SU-DHL-6 (cell line): Measurements from ENCODE around the gene IL17B.

ENCODE experiments used
- H2AFZ ChIP-seq: fragments of 200-600 bp; sonication (generic); 2 replicates; pipeline ENCODE4 v1.6.1; 2014; ENCODE audit warnings: low read depth, mild to moderate bottlenecking, moderate library complexity, mixed read lengths, antibody characterized with exemption, low read length; ENCODE audit not compliant: severe bottlenecking
- H3F3A ChIP-seq: fragments of 200-600 bp; shearing (Covaris generic); 2 replicates; pipeline ENCODE4 v1.6.0; 2016; ENCODE audit warnings: antibody characterized with exemption, mild to moderate bottlenecking; ENCODE audit not compliant: insufficient read depth
- H3K27ac ChIP-seq: fragments of 200-600 bp; sonication (generic); 2 replicates; pipeline ENCODE4 v1.5.1; 2016; ENCODE audit warnings: low read depth, mild to moderate bottlenecking, low read length, moderate library complexity, mixed read lengths
- H3K27me3 ChIP-seq: fragments of 200-600 bp; sonication (generic), shearing (Covaris generic); 2 replicates; pipeline ENCODE4 v1.6.0; 2014; ENCODE audit warnings: mild to moderate bottlenecking, low read length
- H3K36me3 ChIP-seq: fragments of 200-600 bp; sonication (generic); 2 replicates; pipeline ENCODE4 v1.6.1; 2014; ENCODE audit warnings: mild to moderate bottlenecking, low read length, mixed read lengths
- H3K4me2 ChIP-seq: fragments of 300-600, 200-600 bp; shearing (Covaris generic), sonication (generic); 2 replicates; pipeline ENCODE4 v1.6.0; 2014; ENCODE audit warnings: low read length, low read depth, mild to moderate bottlenecking; ENCODE audit not compliant: poor library complexity, severe bottlenecking
- H3K4me3 ChIP-seq: fragments of 200-600 bp; sonication (generic); 2 replicates; pipeline ENCODE4 v1.5.1; 2014; ENCODE audit warnings: antibody characterized with exemption, low read length, mild to moderate bottlenecking, mixed read lengths; ENCODE audit not compliant: insufficient read depth, poor library complexity, severe bottlenecking
- H3K79me2 ChIP-seq: fragments of 200-600 bp; sonication (generic); 2 replicates; pipeline ENCODE4 v1.6.1; 2014; ENCODE audit warnings: mild to moderate bottlenecking, low read length, moderate library complexity; ENCODE audit not compliant: insufficient read depth
- H3K9ac ChIP-seq: fragments of 200-600 bp; sonication (generic); 2 replicates; pipeline ENCODE4 v1.7.0; 2014; ENCODE audit warnings: mild to moderate bottlenecking, low read length
- H3K9me2 ChIP-seq: fragments of 200-600 bp; sonication (generic); replicated peaks from 2 replicates; pipeline ENCODE4 v1.6.1; 2014; ENCODE audit warnings: low read length; ENCODE audit not compliant: insufficient read depth
- H3K9me3 ChIP-seq: fragments of 200-600 bp; sonication (generic); 2 replicates; pipeline ENCODE4 v1.6.1; 2014; ENCODE audit warnings: low read length, mixed read lengths; ENCODE audit not compliant: insufficient read depth
- H4K20me1 ChIP-seq: fragments of 200-600 bp; sonication (generic); 2 replicates; pipeline ENCODE4 v1.6.1; 2014; ENCODE audit warnings: low read depth, mild to moderate bottlenecking, antibody characterized with exemption, low read length, moderate library complexity, mixed read lengths
- CTCF ChIP-seq: fragments of 200-600 bp; sonication (generic); IDR thresholded peaks from one replicate; pipeline ENCODE4 v1.5.1; 2017; ENCODE audit warnings: antibody characterized with exemption, mild to moderate bottlenecking, low read length, moderate library complexity; ENCODE audit not compliant: insufficient read depth, poor library complexity, severe bottlenecking
- EZH2phosphoT487 ChIP-seq: fragments of 200-600 bp; sonication (generic), shearing (Covaris generic); conservative IDR thresholded peaks from 2 replicates; pipeline ENCODE4 v1.6.1; 2018; ENCODE audit warnings: mild to moderate bottlenecking, antibody characterized with exemption, low read length, moderate library complexity, mixed read lengths

IL17B gene

GRCh38 chr5:149328177-149328576, 50.9 kb downstream of the IL17B start:
- H3K27ac ChIP-seq = no peak overlapping the region
- no peaks in the 10 kb centered on the region for H3K27me3 ChIP-seq
- H4K20me1 ChIP-seq = no peaks in the 10 kb centered on the region
- no peak overlapping the region for H3K4me2 ChIP-seq
- H3F3A ChIP-seq = no peaks in the 10 kb centered on the region
- H3K9me3 ChIP-seq = no peaks in the 10 kb centered on the region
- no peaks in the 10 kb centered on the region for H3K36me3 ChIP-seq
- no peaks in the 10 kb centered on the region for H3K79me2 ChIP-seq
- TF ChIP-seq CTCF (no peak), EZH2phosphoT487 (no peak)
- no peak overlapping the region for H3K4me3 ChIP-seq
- H2AFZ ChIP-seq = no peak overlapping the region
- no peaks in the 10 kb centered on the region for H3K9me2 ChIP-seq
- H3K9ac ChIP-seq = no peak overlapping the region

- Histone ChIP-seq H3K4me3 (no peak overlapping the region), H3K79me2 (no peaks in the 10 kb centered on the region), H3K9ac (no peak overlapping the region), H3K27ac (no peak overlapping the region), H4K20me1 (no peaks in the 10 kb centered on the region), H3K9me2 (no peaks in the 10 kb centered on the region), H3K4me2 (no peak overlapping the region), H3K36me3 (no peaks in the 10 kb centered on the region), H3K27me3 (no peaks in the 10 kb centered on the region), H3F3A (no peaks in the 10 kb centered on the region), H3K9me3 (no peaks in the 10 kb centered on the region), H2AFZ (no peak overlapping the region)
- TF ChIP-seq EZH2phosphoT487 (no peak), CTCF (no peak)
Observed at GRCh38 chr5:149326611-149327010, 52.5 kb downstream of the IL17B start.

- H3K36me3 ChIP-seq = no peaks in the 10 kb centered on the region
- H3K9me3 ChIP-seq = no peaks in the 10 kb centered on the region
- H3K9me2 ChIP-seq = no peaks in the 10 kb centered on the region
- no peaks in the 10 kb centered on the region for H3K79me2 ChIP-seq
- no peak for TF ChIP-seq CTCF
- no peak for TF ChIP-seq EZH2phosphoT487
- H3K27ac ChIP-seq = no peak overlapping the region
- no peak overlapping the region for H3K4me3 ChIP-seq
- no peaks in the 10 kb centered on the region for H4K20me1 ChIP-seq
- no peak overlapping the region for H3K9ac ChIP-seq
- no peak overlapping the region for H2AFZ ChIP-seq
- H3F3A ChIP-seq = no peaks in the 10 kb centered on the region
- H3K27me3 ChIP-seq = no peaks in the 10 kb centered on the region
- H3K4me2 ChIP-seq = no peak overlapping the region
Observed at GRCh38 chr5:149325894-149326293, 53.2 kb downstream of the IL17B start.
